HEK293T (cell line): ENCODE measurements around the gene SLC8A1.

ENCODE experiments used
- CTCF ChIA-PET: fragments of 350-600 bp; formaldehyde crosslinking; extraction: SDS; loops from one replicate; lab custom pipeline; 2021; ENCODE audit warnings: antibody characterized with exemption, inconsistent platforms; lab: Yijun Ruan, JAX
- POLR2A ChIA-PET: fragments of 350-600 bp; formaldehyde crosslinking; extraction: SDS; loops from one replicate; lab custom pipeline; 2020; ENCODE audit warnings: antibody characterized with exemption, inconsistent platforms; lab: Yijun Ruan, JAX
- DNase-seq: peaks from one replicate; pipeline ENCODE4 v3.0.0; 2012; ENCODE audit warnings: mixed read lengths; ENCODE audit errors: extremely low spot score
- ARNT ChIP-seq: fragments of 450-650 bp; IDR thresholded peaks from 2 replicates; pipeline ENCODE4 v1.6.1; 2017; ENCODE audit warnings: mild to moderate bottlenecking
- BHLHE40 ChIP-seq: fragments of 450-650 bp; IDR thresholded peaks from 2 replicates; pipeline ENCODE4 v1.6.1; 2016; ENCODE audit warnings: mild to moderate bottlenecking, moderate library complexity, borderline replicate concordance
- CTBP1 ChIP-seq: fragments of 450-650 bp; IDR thresholded peaks from 2 replicates; pipeline ENCODE4 v1.6.1; 2016; ENCODE audit warnings: borderline replicate concordance
- ELF4 ChIP-seq: fragments of 450-650 bp; IDR thresholded peaks from 2 replicates; pipeline ENCODE4 v1.6.1; 2017; ENCODE audit warnings: antibody characterized with exemption
- FOXA1 ChIP-seq: fragments of 450-650 bp; IDR thresholded peaks from 2 replicates; pipeline ENCODE4 v1.6.1; 2016; ENCODE audit warnings: mild to moderate bottlenecking
- FOXK2 ChIP-seq: fragments of 450-650 bp; IDR thresholded peaks from 2 replicates; pipeline ENCODE4 v1.6.1; 2016; ENCODE audit warnings: mild to moderate bottlenecking
- FOXM1 ChIP-seq: fragments of 450-650 bp; IDR thresholded peaks from 2 replicates; pipeline ENCODE4 v1.6.1; 2017; ENCODE audit warnings: mild to moderate bottlenecking, borderline replicate concordance
- HDGF ChIP-seq: fragments of 450-650 bp; IDR thresholded peaks from 2 replicates; pipeline ENCODE4 v1.6.1; 2017; ENCODE audit warnings: antibody characterized with exemption, borderline replicate concordance
- L3MBTL2 ChIP-seq: fragments of 450-650 bp; conservative IDR thresholded peaks from 2 replicates; pipeline ENCODE4 v1.6.1; 2016; ENCODE audit warnings: mild to moderate bottlenecking
- LEF1 ChIP-seq: fragments of 450-650 bp; IDR thresholded peaks from 2 replicates; pipeline ENCODE4 v1.6.1; 2017; ENCODE audit warnings: mild to moderate bottlenecking, borderline replicate concordance
- NFRKB ChIP-seq: fragments of 450-650 bp; IDR thresholded peaks from 2 replicates; pipeline ENCODE4 v1.6.1; 2016; ENCODE audit warnings: mild to moderate bottlenecking, moderate library complexity
- PKNOX1 ChIP-seq: fragments of 450-650 bp; IDR thresholded peaks from 2 replicates; pipeline ENCODE4 v1.6.1; 2016
- SP1 ChIP-seq: fragments of 450-650 bp; IDR thresholded peaks from 2 replicates; pipeline ENCODE4 v1.6.1; 2017
- SUZ12 ChIP-seq: fragments of 450-650 bp; IDR thresholded peaks from 2 replicates; pipeline ENCODE4 v1.6.1; 2016; ENCODE audit warnings: mild to moderate bottlenecking
- TARDBP ChIP-seq: fragments of 450-650 bp; IDR thresholded peaks from 2 replicates; pipeline ENCODE4 v1.6.1; 2016
- ZNF384 ChIP-seq: fragments of 450-650 bp; IDR thresholded peaks from 2 replicates; pipeline ENCODE4 v1.6.1; 2016

Gene SLC8A1

DNA sequence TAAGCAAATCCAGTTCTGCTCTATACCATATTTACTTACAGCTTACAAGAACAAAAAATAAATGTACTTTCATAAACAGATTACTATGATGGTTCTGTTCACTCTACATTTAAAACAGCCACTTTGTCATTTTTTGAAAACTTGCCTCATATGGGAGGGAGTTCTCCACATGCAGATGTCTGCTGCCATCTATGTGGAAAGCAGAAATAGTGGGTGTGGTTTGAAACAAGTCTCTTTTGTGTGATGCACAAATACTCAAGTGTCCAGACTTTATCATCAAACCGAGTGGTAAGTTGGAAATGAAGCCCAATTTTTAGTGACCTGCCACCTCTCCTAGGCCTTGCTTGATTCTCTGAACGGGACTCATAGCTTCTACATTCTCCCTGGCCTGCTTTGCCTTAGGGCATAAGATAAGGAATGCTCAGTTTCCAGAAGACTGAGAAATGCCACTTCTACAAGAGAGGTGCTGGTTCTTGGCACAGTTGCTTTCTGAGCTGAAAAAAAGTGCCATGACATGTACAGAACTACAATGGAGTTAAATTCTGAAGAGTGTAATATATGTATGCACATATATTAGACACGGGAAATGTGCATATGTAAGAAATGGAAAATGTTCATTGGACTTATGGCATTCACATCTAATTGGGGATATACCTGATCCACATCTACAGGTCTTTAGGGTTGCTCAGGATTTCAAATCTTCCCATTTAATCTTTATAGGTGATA, 221.0 kb downstream of the SLC8A1 start:
- CTCF ChIA-PET, result no interaction called here
- POLR2A ChIA-PET, result no interaction called here
- TF ChIP-seq SP1 (no peak), CTBP1 (no peak), BHLHE40 (no peak), FOXA1 (no peak), PKNOX1 (no peak), LEF1 (no peak), ZNF384 (no peak), FOXM1 (no peak), NFRKB (no peak), ARNT (no peak), ELF4 (no peak), L3MBTL2 (no peak), FOXK2 (no peak), SUZ12 (no peak), HDGF (no peak), TARDBP (no peak)
- DNase-seq, result no peak

- no peak for TF ChIP-seq PKNOX1
- TF ChIP-seq ARNT, result no peak
- TF ChIP-seq SP1, result no peak
- no peak for TF ChIP-seq TARDBP
- TF ChIP-seq FOXA1, result no peak
- no peak for TF ChIP-seq BHLHE40
- no peak for TF ChIP-seq ELF4
- no peak for TF ChIP-seq FOXK2
- no peak for TF ChIP-seq FOXM1
- no peak for TF ChIP-seq LEF1
- no peak for TF ChIP-seq L3MBTL2
- TF ChIP-seq HDGF, result no peak
- TF ChIP-seq SUZ12, result no peak
- TF ChIP-seq CTBP1, result no peak
- TF ChIP-seq ZNF384, result no peak
- no peak for DNase-seq
- CTCF ChIA-PET, result interaction anchor here (1.2 kb wide), 1 partner anchor 15 kb away, joined by 3 read pairs; no protein-coding TSS in a partner anchor
- POLR2A ChIA-PET, result no interaction called here
Observed at GRCh38 chr2:40230186-40230585, 221.7 kb downstream of the SLC8A1 start.

DNA sequence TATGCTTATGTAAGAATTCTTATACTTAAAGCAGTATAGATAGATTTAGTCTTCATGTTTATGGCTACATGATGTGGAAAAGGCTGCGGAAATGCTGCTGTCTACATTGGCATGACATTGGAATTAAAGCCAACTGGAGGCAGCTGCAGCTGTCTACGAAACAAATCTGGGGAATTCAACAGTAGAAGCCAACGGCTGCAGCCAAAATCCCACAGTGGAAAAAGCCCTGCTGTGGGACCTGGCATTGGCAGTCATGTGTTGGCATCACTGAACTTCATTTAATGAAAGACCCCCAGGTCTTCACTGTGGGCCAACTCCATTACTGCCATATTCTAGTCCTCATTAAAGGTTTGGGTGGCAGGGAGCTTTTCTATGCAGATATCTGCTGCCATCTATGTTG, 223.6 kb downstream of the SLC8A1 start:
- CTCF ChIA-PET, result no interaction called here
- TF ChIP-seq FOXM1, result no peak
- no peak for TF ChIP-seq CTBP1
- TF ChIP-seq PKNOX1, result no peak
- no peak for TF ChIP-seq BHLHE40
- no peak for TF ChIP-seq LEF1
- TF ChIP-seq ZNF384, result no peak
- no peak for TF ChIP-seq L3MBTL2
- no peak for TF ChIP-seq TARDBP
- no peak for TF ChIP-seq ARNT
- TF ChIP-seq NFRKB, result no peak
- TF ChIP-seq FOXK2, result no peak
- no peak for TF ChIP-seq SUZ12
- TF ChIP-seq SP1, result no peak
- TF ChIP-seq ELF4, result no peak
- TF ChIP-seq HDGF, result no peak
- TF ChIP-seq FOXA1, result no peak
- POLR2A ChIA-PET, result no interaction called here
- no peak for DNase-seq

- TF ChIP-seq ELF4, result no peak
- no peak for TF ChIP-seq FOXK2
- TF ChIP-seq BHLHE40, result no peak
- no peak for TF ChIP-seq FOXM1
- TF ChIP-seq LEF1, result no peak
- no peak for TF ChIP-seq L3MBTL2
- no peak for TF ChIP-seq HDGF
- TF ChIP-seq TARDBP, result no peak
- TF ChIP-seq CTBP1, result no peak
- POLR2A ChIA-PET, result no interaction called here
- no peak for DNase-seq
- CTCF ChIA-PET, result no interaction called here
Observed at GRCh38 chr2:40227210-40227609, 224.7 kb downstream of the SLC8A1 start.

DNA sequence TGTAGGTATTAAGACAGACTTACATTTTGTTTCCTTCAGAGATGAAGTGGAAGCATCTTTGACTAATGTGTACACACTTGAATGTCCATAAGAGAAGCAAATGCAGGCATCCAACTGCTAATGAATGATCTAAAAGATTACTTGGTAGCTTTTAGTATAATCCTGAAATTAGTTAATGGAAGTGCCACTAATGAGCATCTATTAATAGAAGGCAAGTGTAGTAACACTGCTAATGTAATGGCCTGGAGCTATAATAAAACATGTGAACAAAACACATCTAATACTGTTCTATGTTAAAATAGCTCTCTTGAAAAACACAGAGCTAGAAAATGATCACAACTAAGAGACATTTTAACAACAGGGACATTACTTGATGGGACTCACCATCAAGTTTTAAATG, 225.3 kb downstream of the SLC8A1 start:
- CTCF ChIA-PET, result no interaction called here

More for the DNA sequence above, 225.3 kb downstream of the SLC8A1 start:
- DNase-seq, result no peak
- TF ChIP-seq ZNF384 (no peak), SUZ12 (no peak), ELF4 (no peak), SP1 (no peak), PKNOX1 (no peak), NFRKB (no peak), FOXA1 (no peak), FOXM1 (no peak), FOXK2 (no peak), HDGF (no peak), BHLHE40 (no peak)
- POLR2A ChIA-PET, result no interaction called here
